GM12878 (cell line): ENCODE data around the gene VIPR1. TPM values are rescaled to one million over a fixed set of nuclear protein-coding genes. Genes with fewer than 3 reads are reported as not detected.

Experiments used
- ATAC-seq: fragments of 200-7000 bp; cut with Tn5 transposase; 3 replicates; pipeline ENCODE4 v1.9.1; 2020; ENCODE audit warnings: mild to moderate bottlenecking, moderate library complexity
- BruUV-seq: library from RNA; stranded (reverse); fragments of 400-500 nt; replicated peaks from 2 replicates; lab custom pipeline; 2021; lab: Mats Ljungman, UMichigan
- CTCF ChIA-PET: fragments of 300-600 bp; sonication (Branson Sonifier 250); formaldehyde crosslinking; extraction: SDS; loops from one replicate; lab custom pipeline; 2021; ENCODE audit warnings: inconsistent platforms; lab: Yijun Ruan, JAX
- POLR2A ChIA-PET: fragments of 350-600 bp; formaldehyde crosslinking; extraction: SDS; loops from one replicate; lab custom pipeline; 2021; ENCODE audit warnings: inconsistent platforms; lab: Charles Lee
- RAD21 ChIA-PET: fragments of 300-600 bp; sonication (Branson Sonifier 250); formaldehyde crosslinking; loops from one replicate; lab custom pipeline; 2023; ENCODE audit warnings: antibody characterized with exemption; ENCODE audit not compliant: unreplicated experiment; lab: Charles Lee
- SMC1A ChIA-PET: fragments of 300-600 bp; sonication (Branson Sonifier 250); formaldehyde crosslinking; loops from one replicate; lab custom pipeline; 2023; ENCODE audit not compliant: unreplicated experiment, uncharacterized antibody; lab: Charles Lee
- DNase-seq: peaks from one replicate; pipeline ENCODE4 v3.0.0-alpha.2; 2011; ENCODE audit warnings: low read depth, low spot score
- FAIRE-seq: peaks from 3 replicates; lab custom pipeline; 2011; peaks lifted over from hg19 to GRCh38; lab: Jason Lieb, UNC
- H2AFZ ChIP-seq: 2 replicates; pipeline ENCODE4 v1.6.0; 2011; ENCODE audit warnings: low read depth, low read length, control low read depth; ENCODE audit not compliant: control insufficient read depth
- H3K27ac ChIP-seq: 2 replicates; pipeline ENCODE4 v1.5.1; 2011; ENCODE audit warnings: control low read depth; ENCODE audit not compliant: control insufficient read depth, insufficient read depth
- H3K27me3 ChIP-seq, 2 experiments: replicated peaks in 1 of 2; 2 replicates each; pipeline versions ENCODE4 v1.6.0 to v1.6.1; 2011; ENCODE audit warnings: low read length in 1 of 2; ENCODE audit not compliant: control insufficient read depth in 2 of 2, insufficient read depth in 2 of 2
- H3K36me3 ChIP-seq, 2 experiments: 2 replicates each; pipeline ENCODE4 v1.5.1; 2011; ENCODE audit warnings: low read length in 1 of 2; ENCODE audit not compliant: control insufficient read depth in 2 of 2, insufficient read depth in 2 of 2
- H3K4me1 ChIP-seq: 2 replicates; pipeline ENCODE4 v1.6.1; 2011; ENCODE audit warnings: mild to moderate bottlenecking, low read length, moderate library complexity, mixed read lengths; ENCODE audit not compliant: control insufficient read depth, insufficient read depth
- H3K4me2 ChIP-seq: 2 replicates; pipeline ENCODE4 v1.6.0; 2011; ENCODE audit warnings: control low read depth; ENCODE audit not compliant: control insufficient read depth, insufficient read depth
- H3K4me3 ChIP-seq: fragments of 200-600 bp; sonication (generic); 2 replicates; pipeline ENCODE4 v1.5.1; 2016
- H3K79me2 ChIP-seq: 2 replicates; pipeline ENCODE4 v1.6.0; 2011; ENCODE audit warnings: low read length; ENCODE audit not compliant: control insufficient read depth, insufficient read depth
- H3K9ac ChIP-seq: 2 replicates; pipeline ENCODE4 v1.8.0; 2011; ENCODE audit warnings: low read length, control low read depth, mixed read lengths; ENCODE audit not compliant: control insufficient read depth, insufficient read depth
- H3K9me3 ChIP-seq: replicated peaks from 3 replicates; pipeline ENCODE4 v1.5.1; 2011; ENCODE audit warnings: mild to moderate bottlenecking, low read length; ENCODE audit not compliant: control insufficient read depth, insufficient read depth
- H4K20me1 ChIP-seq: 2 replicates; pipeline ENCODE4 v1.6.0; 2011; ENCODE audit not compliant: control insufficient read depth, insufficient read depth
- ATF2 ChIP-seq: IDR thresholded peaks from 2 replicates; pipeline ENCODE4 v1.6.1; 2012; ENCODE audit warnings: low read length, inconsistent platforms
- ATF3 ChIP-seq: IDR thresholded peaks from 2 replicates; pipeline ENCODE4 v1.6.1; 2011; ENCODE audit warnings: low read depth, mild to moderate bottlenecking, low read length, moderate library complexity, borderline replicate concordance; ENCODE audit errors: extremely low read depth
- CHD4 ChIP-seq: fragments of 200-600 bp; sonication (generic); IDR thresholded peaks from 2 replicates; pipeline ENCODE4 v1.6.1; 2016; ENCODE audit warnings: mild to moderate bottlenecking
- DPF2 ChIP-seq: fragments of 450-650 bp; IDR thresholded peaks from 2 replicates; pipeline ENCODE4 v1.6.1; 2017; ENCODE audit warnings: mild to moderate bottlenecking
- E2F8 ChIP-seq: fragments of 450-650 bp; IDR thresholded peaks from 2 replicates; pipeline ENCODE4 v1.6.1; 2018; ENCODE audit warnings: mild to moderate bottlenecking, low read depth, moderate library complexity; ENCODE audit not compliant: partially characterized antibody
- EED ChIP-seq: sonication (generic); IDR thresholded peaks from 2 replicates; pipeline ENCODE4 v1.6.1; 2016; ENCODE audit warnings: antibody characterized with exemption, low read depth
- ESRRA ChIP-seq: IDR thresholded peaks from 2 replicates; pipeline ENCODE4 v1.6.1; 2012; ENCODE audit warnings: mild to moderate bottlenecking, low read length, improper control_type of control experiment
- FOS ChIP-seq: IDR thresholded peaks from 3 replicates; pipeline ENCODE4 v1.6.1; 2011; ENCODE audit warnings: borderline replicate concordance; ENCODE audit not compliant: insufficient read length; ENCODE audit errors: extremely low read depth
- HDAC2 ChIP-seq: fragments of 200-600 bp; sonication (generic); IDR thresholded peaks from 2 replicates; pipeline ENCODE4 v1.6.1; 2017
- MXI1 ChIP-seq: fragments of 150-350 bp; IDR thresholded peaks from 2 replicates; pipeline ENCODE4 v1.6.1; 2011; ENCODE audit warnings: low read depth, mild to moderate bottlenecking, inconsistent platforms, low read length, improper control_type of control experiment
- PML ChIP-seq: IDR thresholded peaks from 2 replicates; pipeline ENCODE4 v1.6.1; 2012; ENCODE audit warnings: low read length, inconsistent platforms
- POLR2A ChIP-seq: IDR thresholded peaks from 2 replicates; pipeline ENCODE4 v1.6.1; 2011; ENCODE audit warnings: low read depth, mild to moderate bottlenecking, low read length
- RELB ChIP-seq: fragments of 450-650 bp; IDR thresholded peaks from 2 replicates; pipeline ENCODE4 v1.6.1; 2017; ENCODE audit warnings: low read depth, mild to moderate bottlenecking, moderate library complexity
- SIN3A ChIP-seq: IDR thresholded peaks from 2 replicates; pipeline ENCODE4 v1.6.1; 2012; ENCODE audit warnings: low read depth, low read length, improper control_type of control experiment
- SMAD5 ChIP-seq: IDR thresholded peaks from 2 replicates; pipeline ENCODE4 v1.6.1; 2016; ENCODE audit warnings: antibody characterized with exemption, low read depth
- SP1 ChIP-seq: IDR thresholded peaks from one replicate; pipeline ENCODE4 v1.6.1; 2011; ENCODE audit warnings: low read depth, low read length
- TCF12 ChIP-seq: IDR thresholded peaks from 2 replicates; pipeline ENCODE4 v1.6.1; 2011; ENCODE audit warnings: low read depth, mild to moderate bottlenecking, low read length
- WGBS: methylation state at CpG from one replicate; pipeline ENCODE4 v1.1.6; 2016; ENCODE audit warnings: low lambda C conversion rate; ENCODE audit not compliant: insufficient replicate concordance, insufficient coverage; ENCODE audit errors: missing lambda C conversion rate; 5-methylcytosine and 5-hydroxymethylcytosine counted together
- in situ Hi-C: fragments of 300-500 bp; cut with MboI; formaldehyde crosslinking; loops from 9 replicates; pipeline ENCODE4 v1.14.3; 2018; ENCODE audit warnings: mixed read lengths
- intact Hi-C: fragments of 100-400 bp; cut with micrococcal nuclease; formaldehyde crosslinking; loops from one replicate; pipeline ENCODE4 v1.14.2; 2022; ENCODE audit not compliant: unreplicated experiment
- polyA plus RNA-seq, 11 experiments: library from polyadenylated mRNA; depleted of rRNA in 4 of 11; unstranded in 6 of 11; stranded (reverse) in 5 of 11; fragments of >200 nt; fragmentation: Nextera tagmentation in 4 of 11; fragmentation: Illumina TruSeq in 1 of 11; extraction: Ambion mirVana in 4 of 11; extraction: Trizol in 1 of 11; gene quantifications; 1 replicate in 1 of 11; 2 replicates in 10 of 11; pipeline versions ENCODE4 v1.2.1 to v1.2.3, GENCODE V29; 2011 to 2016; ENCODE audit warnings: inconsistent platforms in 2 of 11, missing spikeins in 2 of 11, low read depth in 1 of 11
- total RNA-seq, 4 experiments: library from RNA; depleted of rRNA in 3 of 4; stranded (reverse); fragments of >200 nt in 3 of 4; fragmentation: Illumina TruSeq in 1 of 4; extraction: Trizol in 1 of 4; gene quantifications; 2 replicates each; pipeline versions ENCODE4 v1.2.1 to v1.2.3, GENCODE V29; 2013 to 2021

The VIPR1 gene
- total and polyA plus RNA-seq, 10 of the 15 experiments (the other 5 are each of a cell fraction or from before 2014, with no cell fraction given) = 0.03 to 0.28 (median 0.12) TPM; not detected in 6

- DNase-seq = no peak
- ATAC-seq = no peak
- ChIA-PET CTCF (interaction anchor here (1.2 kb wide), 1 partner anchor 52 kb away, joined by 3 read pairs; no protein-coding TSS in a partner anchor), SMC1A (interaction anchor here (1.3 kb wide), 1 partner anchor 246 kb away, joined by 3 read pairs; no protein-coding TSS in a partner anchor), RAD21 (no interaction called here), POLR2A (no interaction called here)
- H3K4me3 ChIP-seq = no peak overlapping the region
- H3K27ac ChIP-seq = no peak overlapping the region
- 76% methylated on average over 7 of the region's 7 CpGs for WGBS
- H4K20me1 ChIP-seq = no peaks in the 10 kb centered on the region
- H3K9ac ChIP-seq = no peak overlapping the region
- H3K79me2 ChIP-seq = no peaks in the 10 kb centered on the region
- H2AFZ ChIP-seq = no peak overlapping the region
- H3K4me2 ChIP-seq = no peak overlapping the region
- intact Hi-C loops = no loop called here
- H3K9me3 ChIP-seq = peaks cover 2% of the 10 kb centered on the region; the same call in 2 of the 3 replicates
- in situ Hi-C loops = no loop called here
- BruUV-seq = no TSS peak
- no peaks in the 10 kb centered on the region for H3K36me3 ChIP-seq
- TF ChIP-seq SMAD5 (no peak), E2F8 (no peak), TCF12 (no peak), ATF2 (no peak), RELB (no peak), HDAC2 (no peak), PML (no peak), EED (no peak), MXI1 (no peak), SIN3A (no peak), DPF2 (no peak), FOS (no peak), ATF3 (no peak), POLR2A (no peak), CHD4 (no peak), SP1 (no peak), ESRRA (no peak)
- peaks cover 34% of the 10 kb centered on the region for H3K4me1 ChIP-seq
- no peaks in the 10 kb centered on the region; a peak in 1 of 4 replicates for H3K27me3 ChIP-seq
- FAIRE-seq = no peak
Observed at GRCh38 chr3:42493126-42493797, 9.2 kb upstream of the VIPR1 start.
